Stimulated activated naive B cell treated with anti-CD40 and anti-IgM and Interleukin-4, amounts not matched to agents 10 μg/mL and 1 μg/mL and 100 μg/mL, for 72 hours (primary cell): ENCODE measurements around the gene POU6F2.

Experiments used
- ATAC-seq, 2 donors: fragments of 150-1000 bp; cut with Tn5 transposase; replicated peaks; 2 replicates each; pipeline ENCODE4 v1.10.0; 2021; ENCODE audit warnings: moderate library complexity in 1 of 2
- DNase-seq: peaks from one replicate; pipeline ENCODE4 v3.0.0; 2021
- H3K27ac Mint-ChIP-seq: one replicate; pipeline ENCODE4 v1.8.0; 2022; ENCODE audit warnings: mild to moderate bottlenecking, mixed read lengths
- H3K27me3 Mint-ChIP-seq, 2 donors: one replicate each; pipeline ENCODE4 v1.8.0; 2022; ENCODE audit warnings: mixed read lengths in 2 of 2
- H3K36me3 Mint-ChIP-seq, 2 donors: one replicate each; pipeline ENCODE4 v1.8.0; 2022; ENCODE audit warnings: mixed read lengths in 2 of 2, mild to moderate bottlenecking in 1 of 2
- H3K4me1 Mint-ChIP-seq, 2 donors: one replicate each; pipeline ENCODE4 v1.8.0; 2022; ENCODE audit warnings: mixed read lengths in 2 of 2, mild to moderate bottlenecking in 1 of 2
- H3K4me3 Mint-ChIP-seq, 2 donors: one replicate each; pipeline ENCODE4 v1.8.0; 2022; ENCODE audit warnings: mild to moderate bottlenecking in 2 of 2, mixed read lengths in 2 of 2, moderate library complexity in 1 of 2
- H3K9me3 Mint-ChIP-seq, 2 donors: one replicate each; pipeline ENCODE4 v1.8.0; 2022; ENCODE audit warnings: mixed read lengths in 2 of 2, mild to moderate bottlenecking in 1 of 2

POU6F2 gene

DNA sequence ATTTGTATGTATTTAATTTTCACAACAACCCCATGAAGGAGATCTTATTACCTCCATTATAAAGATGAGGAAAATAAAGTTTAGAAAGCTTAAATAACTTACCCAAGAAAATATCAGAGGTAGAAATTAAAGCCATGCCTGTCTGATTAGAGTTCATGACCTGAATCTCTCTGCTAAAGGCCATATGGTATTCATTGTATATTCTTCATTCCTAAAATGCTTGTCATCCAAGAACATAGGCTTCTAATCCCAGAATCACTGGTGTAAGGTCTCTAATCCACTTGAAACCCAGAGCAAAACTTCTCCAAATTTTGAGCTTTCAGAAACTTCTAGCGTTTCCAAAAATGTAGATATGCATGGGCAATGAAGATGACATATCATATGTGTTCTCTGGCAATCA is 516.2 kb downstream of the POU6F2 start:
- no peak overlapping the region for H3K27ac Mint-ChIP-seq
- peaks cover 8 to 9% of the 10 kb centered on the region in 2 donors for H3K27me3 Mint-ChIP-seq
- H3K4me1 Mint-ChIP-seq = no peaks in the 10 kb centered on the region
- no peaks in the 10 kb centered on the region for H3K9me3 Mint-ChIP-seq
- no peaks in the 10 kb centered on the region for H3K36me3 Mint-ChIP-seq
- ATAC-seq (no peak), DNase-seq (no peak)
- H3K4me3 Mint-ChIP-seq = no peak overlapping the region

DNA sequence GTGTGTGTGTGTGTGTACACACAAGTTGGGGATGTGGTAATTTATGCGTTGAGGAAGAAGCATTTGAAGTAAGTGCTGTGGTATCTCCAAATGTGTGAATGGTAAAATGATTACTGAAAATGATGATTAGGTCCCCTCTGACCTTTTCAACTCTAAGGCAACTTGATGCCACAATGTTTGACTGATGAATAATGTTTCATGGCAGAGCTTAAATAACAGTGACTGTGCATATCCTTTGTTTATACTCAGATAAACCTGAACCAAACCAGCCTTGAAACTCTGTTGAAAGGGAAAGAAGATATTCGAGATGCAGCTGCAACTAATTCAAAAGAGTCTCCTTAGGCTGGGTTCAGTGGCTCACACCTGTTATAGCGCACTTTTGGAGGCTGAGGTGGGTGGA is 523.6 kb downstream of the POU6F2 start:
- H3K27ac Mint-ChIP-seq = no peak overlapping the region
- no peaks in the 10 kb centered on the region for H3K4me1 Mint-ChIP-seq
- ATAC-seq = no peak
- H3K27me3 Mint-ChIP-seq = peaks cover 0 to 8% of the 10 kb centered on the region in 2 donors
- no peaks in the 10 kb centered on the region for H3K9me3 Mint-ChIP-seq
- H3K36me3 Mint-ChIP-seq = no peaks in the 10 kb centered on the region
- H3K4me3 Mint-ChIP-seq = no peak overlapping the region
- DNase-seq = no peak

DNA sequence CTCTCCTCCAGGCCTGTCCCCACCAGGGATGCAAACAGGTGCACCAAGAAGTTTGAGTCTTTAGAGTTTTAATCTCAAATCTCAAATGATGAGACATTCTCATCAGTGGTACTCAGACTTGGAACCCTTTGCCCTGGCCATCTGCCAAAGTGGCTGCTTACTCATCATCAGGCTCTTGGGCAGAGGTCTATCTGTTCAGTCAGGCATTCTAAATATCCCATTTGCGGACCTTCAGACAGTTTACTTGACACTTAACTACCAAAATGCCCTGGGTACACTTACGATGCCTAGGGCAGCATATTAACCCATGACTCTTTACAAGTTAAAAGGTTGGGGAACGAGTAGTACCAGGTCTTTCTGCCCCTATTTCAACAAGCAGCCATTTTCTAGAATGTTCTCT is 527.3 kb downstream of the POU6F2 start:
- Mint-ChIP-seq H3K27ac (no peak overlapping the region), H3K9me3 (peaks cover 0 to 1% of the 10 kb centered on the region in 2 donors), H3K27me3 (peaks cover 0 to 4% of the 10 kb centered on the region in 2 donors), H3K36me3 (no peaks in the 10 kb centered on the region), H3K4me3 (no peak overlapping the region), H3K4me1 (peaks cover 0 to 11% of the 10 kb centered on the region in 2 donors)
- ATAC-seq (no peak), DNase-seq (no peak)

- Mint-ChIP-seq H3K27me3 (peaks cover 0 to 4% of the 10 kb centered on the region in 2 donors), H3K4me3 (no peak overlapping the region), H3K27ac (peak overlapping the region; percentile 37), H3K4me1 (peaks cover 0 to 14% of the 10 kb centered on the region in 2 donors), H3K9me3 (peaks cover 5 to 9% of the 10 kb centered on the region in 2 donors), H3K36me3 (peaks cover 1 to 3% of the 10 kb centered on the region in 2 donors)
- ATAC-seq (peak; percentile 90 to 93), DNase-seq (peak; percentile 17)
Measured at GRCh38 chr7:39507866-39508551, 530.3 kb downstream of the POU6F2 start.

- Mint-ChIP-seq H3K9me3 (peaks cover 5 to 9% of the 10 kb centered on the region in 2 donors), H3K27me3 (no peaks in the 10 kb centered on the region), H3K36me3 (peaks cover 1 to 3% of the 10 kb centered on the region in 2 donors), H3K4me1 (peaks cover 0 to 14% of the 10 kb centered on the region in 2 donors), H3K27ac (no peak overlapping the region), H3K4me3 (no peak overlapping the region)
- ATAC-seq (no peak), DNase-seq (no peak)
Measured at GRCh38 chr7:39509436-39509835, 531.7 kb downstream of the POU6F2 start.

GRCh38 chr7:39509912-39510311 is 532.2 kb downstream of the POU6F2 start:
- no peak overlapping the region for H3K4me3 Mint-ChIP-seq
- H3K4me1 Mint-ChIP-seq = peaks cover 0 to 14% of the 10 kb centered on the region in 2 donors
- no peak overlapping the region for H3K27ac Mint-ChIP-seq
- H3K36me3 Mint-ChIP-seq = peaks cover 1 to 3% of the 10 kb centered on the region in 2 donors
- DNase-seq (no peak), ATAC-seq (no peak)
- H3K27me3 Mint-ChIP-seq = no peaks in the 10 kb centered on the region
- peaks cover 5 to 9% of the 10 kb centered on the region in 2 donors for H3K9me3 Mint-ChIP-seq

DNA sequence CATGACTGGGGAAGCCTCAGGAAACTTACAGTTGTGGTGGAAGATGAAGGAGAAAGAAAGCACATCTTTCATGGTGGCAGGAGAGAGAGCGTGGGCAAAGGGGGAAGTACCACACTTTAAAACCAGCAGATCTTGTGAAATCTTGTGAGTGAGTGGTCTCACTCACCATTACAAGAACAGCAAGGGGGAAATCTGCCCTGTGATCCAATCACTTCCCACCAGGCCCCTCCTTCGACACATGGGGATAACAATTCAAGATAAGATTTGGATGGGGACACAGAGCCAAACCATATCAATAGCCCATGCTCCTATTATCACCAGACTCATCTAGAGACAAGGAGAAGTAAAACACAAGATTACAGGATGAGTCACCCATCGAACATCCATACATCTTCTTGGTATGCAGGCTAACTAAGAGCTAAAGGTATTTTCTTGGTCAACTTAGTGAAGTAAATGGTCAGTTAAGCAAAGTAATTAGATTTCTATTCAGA is 533.2 kb downstream of the POU6F2 start:
- peaks cover 1 to 3% of the 10 kb centered on the region in 2 donors for H3K36me3 Mint-ChIP-seq
- H3K4me3 Mint-ChIP-seq = no peak overlapping the region
- DNase-seq (no peak), ATAC-seq (peak in 1 of 2 donors; percentile 44)
- H3K9me3 Mint-ChIP-seq = peaks cover 5 to 9% of the 10 kb centered on the region in 2 donors
- no peaks in the 10 kb centered on the region for H3K27me3 Mint-ChIP-seq
- H3K4me1 Mint-ChIP-seq = peaks cover 0 to 14% of the 10 kb centered on the region in 2 donors
- H3K27ac Mint-ChIP-seq = no peak overlapping the region

- H3K4me3 Mint-ChIP-seq = no peak overlapping the region
- H3K27ac Mint-ChIP-seq = no peak overlapping the region
- no peak for DNase-seq
- ATAC-seq = no peak
- H3K9me3 Mint-ChIP-seq = peaks cover 3 to 4% of the 10 kb centered on the region in 2 donors
- peaks cover 2 to 6% of the 10 kb centered on the region in 2 donors for H3K4me1 Mint-ChIP-seq
- peaks cover 0 to under 1% of the 10 kb centered on the region in 2 donors for H3K36me3 Mint-ChIP-seq
- no peaks in the 10 kb centered on the region for H3K27me3 Mint-ChIP-seq
Measured at GRCh38 chr7:39515534-39516228, 538.0 kb downstream of the POU6F2 start.

GRCh38 chr7:39516498-39516897 is 538.8 kb downstream of the POU6F2 start:
- H3K36me3 Mint-ChIP-seq = no peaks in the 10 kb centered on the region
- H3K27ac Mint-ChIP-seq = no peak overlapping the region
- ATAC-seq = no peak
- no peak overlapping the region for H3K4me3 Mint-ChIP-seq
- no peak for DNase-seq
- H3K9me3 Mint-ChIP-seq = no peaks in the 10 kb centered on the region
- H3K27me3 Mint-ChIP-seq = no peaks in the 10 kb centered on the region
- H3K4me1 Mint-ChIP-seq = peaks cover 2 to 6% of the 10 kb centered on the region in 2 donors

GRCh38 chr7:39517240-39517639 is 539.5 kb downstream of the POU6F2 start:
- peaks cover 2 to 6% of the 10 kb centered on the region in 2 donors for H3K4me1 Mint-ChIP-seq
- ATAC-seq (no peak), DNase-seq (no peak)
- H3K27ac Mint-ChIP-seq = no peak overlapping the region
- no peaks in the 10 kb centered on the region for H3K9me3 Mint-ChIP-seq
- H3K4me3 Mint-ChIP-seq = no peak overlapping the region
- peaks cover 5 to 6% of the 10 kb centered on the region in 2 donors for H3K27me3 Mint-ChIP-seq
- H3K36me3 Mint-ChIP-seq = no peaks in the 10 kb centered on the region
